Astrocyte of the spinal cord (primary cell): ENCODE measurements around the gene MIPEP.

ENCODE experiments used
- DNase-seq: peaks from one replicate; pipeline ENCODE4 v3.0.0; 2011; ENCODE audit warnings: low read depth, low spot score
- H3K4me3 ChIP-seq: 2 replicates; pipeline ENCODE4 v1.5.1; 2011; ENCODE audit warnings: low read depth, mild to moderate bottlenecking, low read length, moderate library complexity
- in situ Hi-C: cut with HindIII; loops from 2 replicates; pipeline ENCODE4 v1.10.0; 2017; ENCODE audit warnings: low sequenced_read_pairs
- TF ChIP-seq, protein P1 (sequence below): IDR thresholded peaks from 2 replicates; pipeline ENCODE4 v1.5.1; 2012; ENCODE audit warnings: low read depth, mild to moderate bottlenecking, low read length, inconsistent platforms

MIPEP gene

DNA sequence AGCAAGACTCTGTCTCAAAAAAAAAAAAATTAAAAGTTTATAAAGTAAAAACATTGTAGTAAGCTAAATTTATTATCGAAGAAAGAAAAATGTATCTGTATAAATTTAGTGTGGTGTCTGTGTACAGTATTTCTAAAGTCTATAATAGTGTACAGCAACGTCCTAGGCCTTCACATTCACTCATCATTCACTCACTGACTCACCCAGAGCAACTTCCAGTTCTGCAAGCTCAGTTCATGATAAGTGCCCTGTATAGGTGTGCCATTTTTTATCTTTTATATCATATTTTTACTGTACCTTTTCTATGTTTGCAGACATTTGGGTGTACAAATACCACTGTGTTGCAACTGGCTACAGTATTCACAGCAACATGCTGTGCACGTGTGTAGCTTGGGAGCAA, 200.9 kb downstream of the MIPEP start:
- no peak for DNase-seq
- TF ChIP-seq, protein P1, sequence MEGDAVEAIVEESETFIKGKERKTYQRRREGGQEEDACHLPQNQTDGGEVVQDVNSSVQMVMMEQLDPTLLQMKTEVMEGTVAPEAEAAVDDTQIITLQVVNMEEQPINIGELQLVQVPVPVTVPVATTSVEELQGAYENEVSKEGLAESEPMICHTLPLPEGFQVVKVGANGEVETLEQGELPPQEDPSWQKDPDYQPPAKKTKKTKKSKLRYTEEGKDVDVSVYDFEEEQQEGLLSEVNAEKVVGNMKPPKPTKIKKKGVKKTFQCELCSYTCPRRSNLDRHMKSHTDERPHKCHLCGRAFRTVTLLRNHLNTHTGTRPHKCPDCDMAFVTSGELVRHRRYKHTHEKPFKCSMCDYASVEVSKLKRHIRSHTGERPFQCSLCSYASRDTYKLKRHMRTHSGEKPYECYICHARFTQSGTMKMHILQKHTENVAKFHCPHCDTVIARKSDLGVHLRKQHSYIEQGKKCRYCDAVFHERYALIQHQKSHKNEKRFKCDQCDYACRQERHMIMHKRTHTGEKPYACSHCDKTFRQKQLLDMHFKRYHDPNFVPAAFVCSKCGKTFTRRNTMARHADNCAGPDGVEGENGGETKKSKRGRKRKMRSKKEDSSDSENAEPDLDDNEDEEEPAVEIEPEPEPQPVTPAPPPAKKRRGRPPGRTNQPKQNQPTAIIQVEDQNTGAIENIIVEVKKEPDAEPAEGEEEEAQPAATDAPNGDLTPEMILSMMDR = no peak
- H3K4me3 ChIP-seq = no peak overlapping the region
- in situ Hi-C loops = no loop called here

DNA sequence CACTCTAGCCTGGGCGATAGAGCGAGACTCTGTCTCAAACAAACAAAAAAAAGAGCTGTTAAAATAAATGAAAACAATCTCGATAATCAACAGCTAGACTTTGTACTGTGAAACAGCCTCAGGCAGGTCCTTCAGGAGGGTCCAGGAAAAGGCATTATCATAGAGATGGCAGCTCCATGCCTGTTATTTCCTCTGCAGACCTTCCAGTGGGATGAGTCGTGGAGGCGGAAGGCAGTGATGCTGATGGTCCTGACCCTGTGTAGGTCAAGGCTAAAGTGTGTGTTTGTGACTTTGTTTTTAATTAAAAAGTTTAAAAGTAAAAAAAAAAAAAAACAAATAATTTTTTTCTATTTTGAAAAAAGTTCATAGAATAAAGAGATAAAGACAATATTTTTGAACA, 201.6 kb downstream of the MIPEP start:
- TF ChIP-seq, protein P1 = no peak
- DNase-seq = no peak
- in situ Hi-C loops = no loop called here
- no peak overlapping the region for H3K4me3 ChIP-seq

DNA sequence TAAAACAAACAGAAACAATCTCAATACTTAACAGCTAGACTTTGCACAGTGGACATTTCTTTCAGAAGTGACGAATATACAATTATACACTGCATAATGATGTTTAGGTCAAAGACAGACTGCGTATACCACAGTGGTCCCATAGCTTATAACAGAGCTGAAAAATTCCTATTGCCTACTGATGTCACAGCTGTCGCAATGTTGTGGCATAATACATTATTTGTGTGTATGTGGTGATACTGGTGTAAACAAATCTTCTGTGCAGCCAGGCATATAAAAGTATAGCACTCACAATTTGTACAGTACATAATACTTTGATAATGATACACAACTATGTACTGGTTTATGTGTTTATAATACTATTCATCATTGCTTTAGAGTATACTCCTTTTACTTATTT, 202.3 kb downstream of the MIPEP start:
- no peak overlapping the region for H3K4me3 ChIP-seq
- in situ Hi-C loops = no loop called here
- TF ChIP-seq, protein P1 = no peak
- no peak for DNase-seq

DNA sequence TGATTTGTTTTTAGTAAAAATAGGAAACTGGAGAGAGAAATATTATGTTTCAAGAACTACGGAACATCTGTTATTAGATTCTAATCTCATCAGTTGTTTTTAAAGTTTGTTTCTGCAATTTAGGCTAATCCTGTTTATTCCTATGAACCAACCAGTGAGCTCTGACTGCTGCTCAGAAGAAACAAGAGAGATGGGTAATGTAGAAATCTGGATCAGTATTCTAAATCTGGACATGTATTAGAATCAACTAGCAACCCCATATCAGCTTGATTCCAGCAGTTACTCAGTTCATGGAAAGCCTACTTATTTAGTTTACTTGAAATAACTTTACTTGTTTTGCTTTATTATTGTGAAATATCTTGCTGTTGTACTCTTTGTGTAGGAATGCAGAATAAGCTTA, 203.8 kb downstream of the MIPEP start:
- DNase-seq = no peak
- TF ChIP-seq, protein P1 = no peak
- in situ Hi-C loops = no loop called here
- no peak overlapping the region for H3K4me3 ChIP-seq

DNA sequence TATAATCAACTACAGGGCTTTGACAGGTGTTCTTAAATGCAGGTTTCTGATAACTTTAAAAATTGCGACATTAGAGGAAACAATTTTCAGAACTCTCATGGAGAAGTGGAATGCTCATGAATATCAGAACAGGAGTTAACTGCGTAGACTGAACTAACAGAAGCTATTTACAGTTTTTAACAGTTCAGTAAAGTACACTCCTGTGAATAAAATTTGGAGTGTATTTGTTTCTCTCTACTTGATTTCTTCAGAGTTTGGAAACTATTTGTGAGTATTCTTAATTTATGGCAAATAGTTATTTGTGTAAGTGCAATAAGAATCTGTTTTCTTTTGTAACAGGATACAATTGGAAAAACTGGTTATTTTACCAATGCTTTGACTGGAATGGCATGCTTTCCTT, 204.6 kb downstream of the MIPEP start:
- TF ChIP-seq, protein P1 = no peak
- no peak for DNase-seq
- H3K4me3 ChIP-seq = no peak overlapping the region
- in situ Hi-C loops = no loop called here

DNA sequence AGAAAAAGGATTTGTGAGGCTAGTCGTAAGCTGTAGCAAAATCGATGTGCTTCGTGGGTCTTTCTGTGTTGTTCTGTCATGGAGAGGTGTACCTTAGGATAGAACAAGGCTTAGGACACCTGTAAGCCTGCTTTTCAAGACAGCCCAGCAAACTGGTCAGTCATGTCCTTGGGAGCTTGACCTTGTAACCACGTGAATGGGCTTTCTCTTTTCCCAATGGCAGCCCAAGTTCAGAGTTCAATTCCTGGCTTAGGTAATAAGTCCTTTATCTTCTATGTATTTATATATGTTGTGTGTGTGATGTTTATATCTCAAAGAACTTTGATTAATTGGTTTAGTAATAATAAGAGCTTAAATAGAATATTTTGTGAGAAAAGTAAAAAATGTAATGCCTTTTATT, 206.1 kb downstream of the MIPEP start:
- H3K4me3 ChIP-seq = no peak overlapping the region
- DNase-seq = no peak
- in situ Hi-C loops = no loop called here
- TF ChIP-seq, protein P1 = no peak

DNA sequence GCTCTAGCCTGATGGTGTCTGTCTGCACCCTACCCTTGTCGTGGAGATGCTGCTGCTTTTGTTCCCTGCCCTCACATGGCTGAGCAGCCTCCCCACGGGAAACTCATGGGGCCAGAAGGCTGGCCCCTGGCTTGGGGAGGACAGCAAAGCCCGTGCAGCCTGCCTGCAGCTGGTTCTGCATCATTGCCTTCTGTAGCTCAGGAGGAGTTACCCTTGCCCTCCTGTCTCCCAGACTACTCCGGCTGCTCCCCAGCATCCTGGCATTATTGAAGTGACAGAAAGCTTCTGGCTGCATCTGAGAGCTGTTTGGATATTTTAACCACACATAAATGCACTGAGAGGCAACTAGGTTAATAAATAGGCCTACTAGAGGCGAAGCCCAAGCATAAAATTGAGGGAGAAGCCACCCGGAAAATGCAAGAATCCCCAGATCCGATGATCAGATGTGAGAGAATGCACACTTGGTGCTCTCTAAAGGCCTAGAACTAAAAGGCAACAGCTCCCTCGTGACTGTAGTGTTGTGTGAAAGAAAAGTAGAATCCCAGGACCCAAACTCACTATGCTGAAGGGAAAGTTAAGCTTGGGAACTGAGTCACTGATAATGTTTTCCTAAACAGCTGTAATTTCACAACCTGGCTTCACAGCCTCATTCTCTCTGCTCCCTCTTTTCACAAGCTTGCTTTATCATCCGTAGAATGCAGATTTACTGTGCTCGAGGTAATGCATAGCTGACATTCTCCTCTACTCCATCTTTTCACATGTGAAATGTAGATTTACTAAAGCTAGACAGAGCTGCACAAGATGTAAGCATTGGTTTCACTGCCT, 208.1 kb downstream of the MIPEP start:
- DNase-seq = no peak
- in situ Hi-C loops = no loop called here
- TF ChIP-seq, protein P1 = no peak
- H3K4me3 ChIP-seq = no peak overlapping the region
